ENCODE measurements around the gene C1orf53.

GRCh38 chr1:197914510-197914909, 12.1 kb downstream of the C1orf53 start:
- TF ChIP-seq, protein P1, sequence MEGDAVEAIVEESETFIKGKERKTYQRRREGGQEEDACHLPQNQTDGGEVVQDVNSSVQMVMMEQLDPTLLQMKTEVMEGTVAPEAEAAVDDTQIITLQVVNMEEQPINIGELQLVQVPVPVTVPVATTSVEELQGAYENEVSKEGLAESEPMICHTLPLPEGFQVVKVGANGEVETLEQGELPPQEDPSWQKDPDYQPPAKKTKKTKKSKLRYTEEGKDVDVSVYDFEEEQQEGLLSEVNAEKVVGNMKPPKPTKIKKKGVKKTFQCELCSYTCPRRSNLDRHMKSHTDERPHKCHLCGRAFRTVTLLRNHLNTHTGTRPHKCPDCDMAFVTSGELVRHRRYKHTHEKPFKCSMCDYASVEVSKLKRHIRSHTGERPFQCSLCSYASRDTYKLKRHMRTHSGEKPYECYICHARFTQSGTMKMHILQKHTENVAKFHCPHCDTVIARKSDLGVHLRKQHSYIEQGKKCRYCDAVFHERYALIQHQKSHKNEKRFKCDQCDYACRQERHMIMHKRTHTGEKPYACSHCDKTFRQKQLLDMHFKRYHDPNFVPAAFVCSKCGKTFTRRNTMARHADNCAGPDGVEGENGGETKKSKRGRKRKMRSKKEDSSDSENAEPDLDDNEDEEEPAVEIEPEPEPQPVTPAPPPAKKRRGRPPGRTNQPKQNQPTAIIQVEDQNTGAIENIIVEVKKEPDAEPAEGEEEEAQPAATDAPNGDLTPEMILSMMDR (conservative IDR thresholded peaks at IDR 0.05; ENCODE audit: low read depth, low read length) = no peak
- TF ChIP-seq RAD21 (IDR thresholded peaks at IDR 0.05; ENCODE audit: low read length) = no peak
- no peak for TF ChIP-seq SMC3 (IDR thresholded peaks at IDR 0.05; ENCODE audit: low read depth, low read length)
- TF ChIP-seq FOS (IDR thresholded peaks at IDR 0.05; ENCODE audit: low read depth, low read length) = no peak
- no peak for TF ChIP-seq BHLHE40 (IDR thresholded peaks at IDR 0.05; ENCODE audit: low read depth, low read length)
- no peak for TF ChIP-seq RFX5 (IDR thresholded peaks at IDR 0.05; ENCODE audit: low read depth, low read length)
- TF ChIP-seq MAZ (IDR thresholded peaks at IDR 0.05; ENCODE audit: borderline replicate concordance, low read depth, low read length) = no peak
- TF ChIP-seq POLR2A (IDR thresholded peaks at IDR 0.05; ENCODE audit: low read depth, low read length) = no peak
- no peak for TF ChIP-seq MAFK (IDR thresholded peaks at IDR 0.05; ENCODE audit: low read depth, low read length)
